HG03045 (cell line): ENCODE measurements around the gene ADRA2C.
"Not testable (repeated sequence)": the region's sequence is repeated elsewhere in the genome, so short reads cannot be mapped to it uniquely, and the experiment has no call there.

Experiments used
- ATAC-seq: cut with Tn5 transposase; IDR thresholded peaks from one replicate; pipeline ENCODE4 v1.9.1; 2021; ENCODE audit warnings: mild to moderate bottlenecking, moderate library complexity; ENCODE audit not compliant: unreplicated experiment

Gene ADRA2C

GRCh38 chr4:3810111-3810680 lies 44.0 kb downstream of the ADRA2C start:
- ATAC-seq = no peak

GRCh38 chr4:3810796-3811485 lies 44.8 kb downstream of the ADRA2C start:
- ATAC-seq = no peak

- ATAC-seq = no peak
Observed at GRCh38 chr4:3811621-3812020, 45.4 kb downstream of the ADRA2C start.

GRCh38 chr4:3812211-3812934 lies 46.2 kb downstream of the ADRA2C start:
- no peak for ATAC-seq

GRCh38 chr4:3813151-3814052 lies 47.2 kb downstream of the ADRA2C start:
- ATAC-seq = no peak

- no peak for ATAC-seq
Observed at GRCh38 chr4:3814053-3814570, 47.9 kb downstream of the ADRA2C start.

- not testable (repeated sequence) for ATAC-seq
Observed at GRCh38 chr4:3814838-3815237, 48.7 kb downstream of the ADRA2C start.

GRCh38 chr4:3816256-3816825 lies 50.2 kb downstream of the ADRA2C start:
- ATAC-seq = no peak

GRCh38 chr4:3816983-3817960 lies 51.1 kb downstream of the ADRA2C start:
- no peak for ATAC-seq
